Inflammatory macrophage treated with lipopolysaccharide for 1 hour (primary cell): ENCODE data around the gene PLD2.
"Not testable (repeated sequence)": the region's sequence is repeated elsewhere in the genome, so short reads cannot be mapped to it uniquely, and the experiment has no call there.

Experiments
- DNase-seq, 2 donors: peaks; one replicate each; pipeline ENCODE4 v3.0.0-alpha.2; 2020 to 2022

PLD2 gene

GRCh38 chr17:4858068-4858881 is 51.3 kb downstream of the PLD2 start:
- DNase-seq, result peak; percentile 65 to 70

DNA sequence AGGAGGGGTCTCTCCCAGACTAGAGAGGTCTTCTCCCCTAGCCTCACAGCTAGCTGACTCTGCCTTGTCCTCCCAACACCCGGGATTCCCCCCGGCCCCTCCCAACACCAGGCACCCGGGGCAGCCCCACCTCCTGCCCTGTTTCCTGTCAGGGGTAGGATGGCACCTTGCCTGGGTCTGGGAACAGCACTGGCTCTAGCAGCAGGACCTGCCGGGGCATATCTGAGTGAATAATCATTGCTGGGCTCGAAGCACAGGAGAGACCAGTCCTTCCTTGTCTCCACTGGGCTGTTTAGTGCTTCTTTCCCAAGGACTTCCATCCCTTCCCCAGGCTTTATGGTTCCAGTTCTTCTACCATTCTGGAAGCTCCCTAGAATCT is 51.9 kb downstream of the PLD2 start:
- DNase-seq, result no peak

GRCh38 chr17:4859816-4860625 is 53.1 kb downstream of the PLD2 start:
- no peak for DNase-seq

DNA sequence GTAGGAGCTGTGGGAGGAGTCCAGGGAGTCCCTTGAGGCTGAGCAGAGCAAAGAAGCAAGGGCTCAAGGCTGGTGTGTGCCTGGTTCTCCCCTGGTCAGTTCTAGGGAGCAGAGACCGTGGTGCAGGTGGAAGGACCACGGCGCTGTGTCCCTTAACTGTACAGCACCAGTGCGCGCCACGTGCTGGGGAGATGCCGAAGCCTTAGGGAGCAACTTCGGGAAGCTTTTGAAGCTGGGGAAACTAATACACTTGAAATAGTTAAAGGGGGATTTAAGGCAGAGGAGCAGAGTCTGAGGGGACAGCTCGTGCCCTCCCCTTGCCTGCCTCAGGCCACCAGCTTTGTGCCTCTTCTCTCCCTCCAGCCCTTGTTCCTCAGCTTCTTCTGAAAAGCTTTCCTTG is 53.7 kb downstream of the PLD2 start:
- DNase-seq, result no peak

GRCh38 chr17:4861052-4861451 is 54.1 kb downstream of the PLD2 start:
- no peak for DNase-seq

DNA sequence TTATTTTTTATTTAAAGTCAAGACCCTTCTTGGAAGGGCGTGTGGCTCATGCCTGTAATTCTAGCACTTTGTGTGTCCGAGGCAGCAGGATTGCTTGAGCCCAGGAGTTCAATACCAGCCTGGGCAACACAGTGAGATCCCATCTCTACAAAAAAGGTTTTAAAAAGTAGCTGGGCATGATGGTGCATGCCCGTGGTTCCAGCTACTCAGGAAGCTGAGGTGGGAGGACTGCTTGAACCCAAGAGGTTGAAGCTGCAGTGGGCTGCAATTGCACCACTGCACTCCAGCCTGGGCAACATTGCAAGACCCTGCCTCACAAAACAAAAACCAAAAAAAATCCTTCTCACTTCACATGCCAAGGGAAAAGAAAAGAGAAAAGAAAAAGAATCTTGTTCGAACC is 55.8 kb downstream of the PLD2 start:
- DNase-seq, result no peak

- peak; percentile 62 to 70 for DNase-seq
These were observed 56.4 kb downstream of the PLD2 start for GRCh38 chr17:4863321-4863720.

- DNase-seq, result not testable (repeated sequence)
These were observed 60.6 kb downstream of the PLD2 start for GRCh38 chr17:4867535-4867934.

GRCh38 chr17:4869058-4869998 is 62.4 kb downstream of the PLD2 start:
- DNase-seq, result peak; percentile 56 to 57

DNA sequence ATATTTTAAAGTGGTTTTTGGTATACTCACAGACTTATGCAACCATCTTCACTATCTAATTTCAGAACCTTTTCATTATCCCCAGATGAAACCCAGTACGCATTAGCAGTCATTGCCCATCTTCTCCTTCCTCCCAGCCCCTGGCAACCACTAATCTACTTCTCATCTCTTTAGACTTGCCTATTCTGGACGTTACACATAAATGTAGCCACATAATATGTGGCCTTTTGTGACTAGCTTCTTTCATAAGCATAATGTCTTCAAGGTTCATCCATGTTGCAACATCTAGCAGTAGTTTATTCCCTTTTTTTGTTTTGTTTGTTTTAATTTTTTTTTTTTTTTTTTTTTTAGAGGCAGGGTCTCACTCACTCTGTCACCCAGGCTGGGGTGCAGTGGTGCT is 63.9 kb downstream of the PLD2 start:
- peak; percentile 49 to 74 for DNase-seq

GRCh38 chr17:4872786-4873185 is 65.8 kb downstream of the PLD2 start:
- DNase-seq, result peak; percentile 84 to 96
